ENCODE data around the gene IL17RB.

The IL17RB gene

GRCh38 chr3:53812434-53812833 lies 33.9 kb upstream of the IL17RB start:
- no peak for DNase-seq

GRCh38 chr3:53813229-53813628 lies 33.1 kb upstream of the IL17RB start:
- DNase-seq = no peak

- DNase-seq = no peak
Observed at GRCh38 chr3:53813876-53814275, 32.5 kb upstream of the IL17RB start.

- no peak for DNase-seq
Observed at GRCh38 chr3:53815067-53815466, 31.3 kb upstream of the IL17RB start.

- no peak for DNase-seq
Observed at GRCh38 chr3:53815651-53816050, 30.7 kb upstream of the IL17RB start.

- no peak for DNase-seq
Observed at GRCh38 chr3:53816425-53816824, 29.9 kb upstream of the IL17RB start.

- DNase-seq = no peak
Observed at GRCh38 chr3:53817211-53817610, 29.2 kb upstream of the IL17RB start.

- no peak for DNase-seq
Observed at GRCh38 chr3:53817809-53818208, 28.6 kb upstream of the IL17RB start.

GRCh38 chr3:53818221-53819162 lies 27.9 kb upstream of the IL17RB start:
- DNase-seq = no peak

- DNase-seq = no peak
Observed at GRCh38 chr3:53819163-53819868, 27.1 kb upstream of the IL17RB start.

GRCh38 chr3:53820084-53820483 lies 26.3 kb upstream of the IL17RB start:
- DNase-seq = no peak

- DNase-seq = no peak
Observed at GRCh38 chr3:53820756-53821580, 25.4 kb upstream of the IL17RB start.

- no peak for DNase-seq
Observed at GRCh38 chr3:53821631-53822121, 24.7 kb upstream of the IL17RB start.

- no peak for DNase-seq
Observed at GRCh38 chr3:53822331-53822741, 24.0 kb upstream of the IL17RB start.

GRCh38 chr3:53823026-53823955 lies 23.1 kb upstream of the IL17RB start:
- DNase-seq = no peak

GRCh38 chr3:53823956-53824657 lies 22.3 kb upstream of the IL17RB start:
- DNase-seq = no peak

GRCh38 chr3:53824795-53825194 lies 21.6 kb upstream of the IL17RB start:
- DNase-seq = no peak

- no peak for DNase-seq
Observed at GRCh38 chr3:53826048-53826447, 20.3 kb upstream of the IL17RB start.

GRCh38 chr3:53828581-53828980 lies 17.8 kb upstream of the IL17RB start:
- no peak for DNase-seq

- no peak for DNase-seq
Observed at GRCh38 chr3:53829605-53830004, 16.8 kb upstream of the IL17RB start.

- DNase-seq = no peak
Observed at GRCh38 chr3:53830944-53831343, 15.4 kb upstream of the IL17RB start.

All from CD4-positive, alpha-beta T cell treated with Interleukin-4 for 4 hours (primary cell).